ENCODE results near the gene ORAI1. TPM values are rescaled to one million over a fixed set of nuclear protein-coding genes. Genes with fewer than 3 reads are reported as not detected.
"Not testable (repeated sequence)": the region's sequence is repeated elsewhere in the genome, so short reads cannot be mapped to it uniquely, and the experiment has no call there.

Gene ORAI1
- total RNA-seq, 4 donors from 2014 or later, result 6.8 to 15.4 (median 10.7) TPM

DNA sequence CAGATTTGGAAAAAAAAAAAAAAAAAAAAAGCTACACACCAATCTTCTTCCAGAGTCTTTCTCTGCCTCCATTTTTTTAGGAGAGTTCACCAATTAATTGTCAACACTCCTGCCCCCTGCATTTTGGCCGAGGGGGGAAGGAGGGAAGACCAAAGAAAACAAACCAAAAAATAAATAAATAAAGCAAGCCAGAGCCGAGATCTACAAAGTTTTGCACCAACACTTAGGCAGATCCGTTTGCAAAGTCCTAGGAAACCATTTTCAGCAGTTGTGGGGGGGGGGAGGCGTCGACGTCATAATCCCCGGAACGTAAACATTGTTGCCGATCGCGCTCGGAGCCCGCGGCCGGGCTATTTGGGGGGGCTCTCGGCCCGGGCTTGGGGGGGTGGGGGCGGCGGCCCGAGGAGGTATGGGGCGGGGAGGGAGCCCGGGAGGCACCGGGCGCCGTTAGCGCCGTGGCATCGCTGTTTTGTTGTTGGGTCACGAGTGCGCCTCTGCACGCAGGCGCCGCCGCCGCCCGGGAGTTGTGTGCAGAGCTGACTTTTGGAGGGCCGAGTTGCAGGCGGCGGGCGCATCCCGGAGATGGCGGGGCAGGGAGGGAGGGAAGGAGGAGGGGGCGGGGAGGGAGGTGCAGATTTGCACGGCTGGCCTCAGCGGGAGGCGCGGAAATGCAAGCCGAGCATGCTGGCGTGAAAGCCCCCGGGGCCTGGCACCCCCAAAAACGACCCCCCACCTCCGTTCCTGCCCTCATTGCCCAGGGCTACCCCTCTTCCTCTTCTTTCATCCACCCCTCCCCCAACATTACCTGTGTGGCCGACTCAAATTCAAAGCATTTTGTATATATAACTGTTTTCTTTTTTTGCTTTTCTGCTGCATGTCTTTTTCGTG is 46.1 kb upstream of the ORAI1 start:
- no peak for TF ChIP-seq CTCF (IDR thresholded peaks at IDR 0.05)
- DNase-seq (ENCODE audit: low spot score) (no peak), ATAC-seq (ENCODE audit: low FRiP score) (peak; percentile 22)

- no peak for TF ChIP-seq CTCF (IDR thresholded peaks at IDR 0.05)
- DNase-seq (ENCODE audit: low spot score) (no peak), ATAC-seq (ENCODE audit: low FRiP score) (no peak)
Observed at GRCh38 chr12:121580959-121581685, 45.2 kb upstream of the ORAI1 start, which contains the start of gene KDM2B. TSS of gene KDM2B (minus strand) at chr12:121581023. CDS start at chr12:121580911, 112 bp downstream.

DNA sequence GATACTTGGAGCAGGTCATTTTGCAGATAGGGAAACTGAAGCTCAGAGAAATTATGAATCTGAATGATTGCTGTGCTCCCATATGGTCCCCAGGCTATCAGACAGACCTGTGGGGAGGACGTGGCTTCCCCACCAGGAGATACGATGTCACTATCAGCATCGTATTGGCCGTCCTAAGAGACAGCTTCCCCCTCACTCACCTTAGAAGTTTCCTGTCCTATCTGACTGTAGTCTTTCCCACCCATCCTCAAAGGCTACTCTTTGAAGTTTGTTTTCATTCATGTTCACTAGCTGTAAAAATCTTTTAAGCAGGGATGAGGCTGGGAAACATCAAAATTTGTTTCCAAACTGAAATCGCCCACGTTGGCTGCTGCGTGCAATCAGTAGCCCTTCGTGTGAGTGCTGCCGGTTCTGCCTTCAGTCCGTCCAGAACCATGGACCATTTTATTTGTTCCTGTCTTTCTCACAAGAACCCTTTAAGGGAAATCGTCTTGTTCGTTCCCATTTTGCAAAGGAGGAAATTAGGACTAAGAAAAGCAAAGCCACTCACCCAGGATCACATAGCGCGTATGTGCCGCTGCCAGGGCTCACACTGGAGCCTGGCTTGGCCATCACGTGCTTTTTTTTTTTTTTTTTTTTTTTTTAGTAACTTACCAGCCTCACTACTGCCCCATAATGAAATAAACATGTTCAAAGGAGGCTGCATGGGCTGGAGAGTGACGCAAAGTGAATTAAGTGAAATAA is 44.5 kb upstream of the ORAI1 start:
- TF ChIP-seq CTCF (IDR thresholded peaks at IDR 0.05), result no peak
- ATAC-seq (ENCODE audit: low FRiP score), result no peak
- DNase-seq (ENCODE audit: low spot score), result no peak

DNA sequence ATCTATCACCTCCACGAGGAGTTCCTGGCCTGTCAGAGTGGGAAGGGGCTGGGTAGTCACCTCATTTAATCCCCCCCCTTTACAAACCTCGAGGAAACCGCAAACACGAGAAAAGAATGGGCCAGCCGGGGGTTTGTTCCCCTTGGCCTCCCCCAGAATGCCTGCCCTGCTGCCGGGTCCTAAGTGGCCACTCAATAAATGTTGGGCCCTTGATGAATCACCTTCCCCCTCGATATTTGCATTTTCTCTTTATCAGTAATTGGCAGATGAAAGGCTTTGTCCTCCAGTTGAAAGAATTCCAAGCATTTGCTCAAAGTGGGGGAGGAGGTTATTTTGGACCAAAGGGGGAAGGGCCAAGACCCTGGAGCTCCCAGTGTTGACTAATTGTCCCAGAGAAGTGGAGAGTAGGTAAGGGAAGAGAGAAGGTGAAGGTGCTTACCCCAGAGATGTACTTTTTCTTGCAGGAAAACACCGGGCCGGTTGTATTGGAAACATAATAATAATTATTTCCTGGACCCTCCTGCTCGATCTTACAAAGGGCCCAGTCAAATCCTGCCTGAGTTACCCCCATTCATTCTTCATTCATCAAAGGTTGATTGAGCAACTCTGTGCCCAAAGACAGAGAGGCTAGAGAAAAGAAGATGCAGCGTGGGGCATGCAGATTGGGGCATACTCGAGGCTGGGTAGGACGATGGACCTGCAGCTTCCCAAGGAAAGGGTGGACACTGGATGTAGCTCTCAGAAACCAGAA is 43.6 kb upstream of the ORAI1 start:
- TF ChIP-seq CTCF (IDR thresholded peaks at IDR 0.05), result no peak
- DNase-seq (ENCODE audit: low spot score) (no peak), ATAC-seq (ENCODE audit: low FRiP score) (no peak)

DNA sequence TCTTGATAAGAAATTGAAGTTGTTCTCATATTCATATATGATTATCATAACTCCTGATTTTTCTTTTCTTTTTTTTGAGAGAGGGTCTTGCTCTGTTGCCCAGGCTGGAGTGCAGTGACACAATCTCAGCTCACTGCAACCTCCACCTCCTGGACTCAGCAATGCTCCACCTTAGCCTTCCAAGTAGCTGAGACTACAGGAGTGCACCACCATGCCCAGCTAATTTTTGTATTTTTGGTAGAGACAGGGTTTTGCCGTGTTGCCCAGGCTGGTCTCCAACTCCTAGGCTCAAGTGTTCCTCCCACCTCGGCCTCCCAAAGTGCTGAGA is 43.0 kb upstream of the ORAI1 start:
- not testable (repeated sequence) for DNase-seq (ENCODE audit: low spot score); ATAC-seq (ENCODE audit: low FRiP score)

DNA sequence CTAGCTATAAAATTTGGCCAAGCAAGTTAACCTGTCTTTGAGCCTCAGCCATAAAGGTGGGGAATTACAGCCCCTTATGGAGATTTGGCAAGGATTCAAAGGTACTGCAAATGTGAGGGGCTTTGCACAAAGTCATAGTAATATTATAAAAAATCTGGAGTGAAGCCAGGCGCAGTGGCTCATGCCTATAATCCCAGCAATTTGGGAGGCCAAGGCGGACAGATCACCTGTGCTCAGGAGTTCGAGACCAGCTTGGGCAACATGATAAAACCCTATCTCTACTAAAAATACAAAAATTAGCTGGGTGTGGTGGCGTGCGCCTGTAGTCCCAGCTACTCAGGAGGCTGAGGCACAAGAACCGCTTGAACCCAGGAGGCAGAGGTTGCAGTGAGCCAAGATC is 41.4 kb upstream of the ORAI1 start:
- not testable (repeated sequence) for ATAC-seq (ENCODE audit: low FRiP score); DNase-seq (ENCODE audit: low spot score)

GRCh38 chr12:121590476-121591143 is 35.7 kb upstream of the ORAI1 start:
- no peak for DNase-seq (ENCODE audit: low spot score)

More at GRCh38 chr12:121590476-121591143, 35.7 kb upstream of the ORAI1 start:
- ATAC-seq (ENCODE audit: low FRiP score), result peak; percentile 91
- TF ChIP-seq CTCF (IDR thresholded peaks at IDR 0.05), result no peak

Data from omental fat pad (tissue), 4 donors.